Thyroid gland (tissue), 4 donors: ENCODE results near the gene SHC4. TPM values are rescaled to one million over a fixed set of nuclear protein-coding genes. Genes with fewer than 3 reads are reported as not detected.

Experiments
- DNase-seq, 2 donors: peaks; one replicate each; pipeline ENCODE4 v3.0.0-alpha.2; 2019
- H3K27ac ChIP-seq, 3 donors: fragments of 200-600 bp; sonication (generic); 1 replicate in 2 of 3; 2 replicates in 1 of 3; pipeline ENCODE4 v1.5.1; 2016 to 2019; ENCODE audit warnings: mild to moderate bottlenecking in 1 of 3, moderate library complexity in 1 of 3
- H3K27me3 ChIP-seq: fragments of 200-600 bp; sonication (generic); one replicate; pipeline ENCODE4 v1.5.1; 2019
- H3K36me3 ChIP-seq, 2 donors: fragments of 200-600 bp; sonication (generic); one replicate each; pipeline ENCODE4 v1.5.1; 2016 to 2019
- H3K4me1 ChIP-seq, 2 donors: fragments of 200-600 bp; sonication (generic); one replicate each; pipeline ENCODE4 v1.5.1; 2017 to 2019
- H3K4me3 ChIP-seq, 3 donors: fragments of 200-600 bp; sonication (generic); replicated peaks in 1 of 3; 1 replicate in 2 of 3; 2 replicates in 1 of 3; pipeline ENCODE4 v1.5.1; 2016; ENCODE audit warnings: mild to moderate bottlenecking in 1 of 3
- H3K9me3 ChIP-seq: fragments of 200-600 bp; sonication (generic); one replicate; pipeline ENCODE4 v1.5.1; 2017
- CTCF ChIP-seq, 6 experiments: fragments of 200-600 bp in 3 of 6; fragments of 450-650 bp in 3 of 6; sonication (generic) in 3 of 6; IDR thresholded peaks; one replicate each; pipeline ENCODE4 v1.5.1; 2016 to 2019; ENCODE audit warnings: antibody characterized with exemption in 6 of 6, mild to moderate bottlenecking in 2 of 6, inconsistent platforms in 1 of 6, moderate library complexity in 1 of 6
- POLR2A ChIP-seq, 2 donors: fragments of 450-650 bp; IDR thresholded peaks; one replicate each; pipeline ENCODE4 v1.6.1; 2017; ENCODE audit warnings: antibody characterized with exemption in 2 of 2, mild to moderate bottlenecking in 2 of 2, moderate library complexity in 1 of 2
- WGBS, 2 donors: methylation state at CpG; one replicate each; pipeline ENCODE4 v1.1.5; 2017; 5-methylcytosine and 5-hydroxymethylcytosine counted together
- intact Hi-C: fragments of 100-400 bp; cut with DNase I; formaldehyde crosslinking; loops from one replicate; pipeline ENCODE4 v1.15.1; 2023
- total RNA-seq, 4 donors: library from RNA; depleted of rRNA; stranded (reverse); fragments of >200 nt; gene quantifications; one replicate each; pipeline ENCODE4 v1.2.3, GENCODE V29; 2016

Gene SHC4
- total RNA-seq, 4 donors from 2014 or later, result 0.13 to 1.1 (median 0.49) TPM

GRCh38 chr15:48850648-48851047, 113.1 kb downstream of the SHC4 start:
- H3K36me3 ChIP-seq, result no peaks in the 10 kb centered on the region
- H3K4me3 ChIP-seq, result no peak overlapping the region
- no peaks in the 10 kb centered on the region for H3K27me3 ChIP-seq
- no peaks in the 10 kb centered on the region for H3K4me1 ChIP-seq
- no peak overlapping the region for H3K27ac ChIP-seq
- intact Hi-C loops, result no loop called here
- DNase-seq, result no peak
- WGBS, 2 donors, result 90 to 97% methylated on average over 2 of the region's 2 CpGs
- no peaks in the 10 kb centered on the region for H3K9me3 ChIP-seq
- TF ChIP-seq CTCF (IDR thresholded peaks at IDR 0.05) (no peak), POLR2A (IDR thresholded peaks at IDR 0.05) (no peak)

- DNase-seq, result no peak
- Histone ChIP-seq H3K27me3 (no peaks in the 10 kb centered on the region), H3K36me3 (no peaks in the 10 kb centered on the region), H3K9me3 (no peaks in the 10 kb centered on the region), H3K27ac (no peak overlapping the region), H3K4me3 (no peak overlapping the region), H3K4me1 (no peaks in the 10 kb centered on the region)
- intact Hi-C loops, result no loop called here
- TF ChIP-seq CTCF (IDR thresholded peaks at IDR 0.05), result no peak
- no peak for TF ChIP-seq POLR2A (IDR thresholded peaks at IDR 0.05)
- WGBS, 2 donors, result 88 to 92% methylated on average over 1 of the region's 1 CpG
Observed at GRCh38 chr15:48845123-48845522, 118.6 kb downstream of the SHC4 start.

GRCh38 chr15:48842501-48842900, 121.2 kb downstream of the SHC4 start:
- 82 to 93% methylated on average over 6 of the region's 6 CpGs for WGBS, 2 donors
- intact Hi-C loops, result no loop called here

GRCh38 chr15:48834756-48835155, 129.0 kb downstream of the SHC4 start:
- 92 to 93% methylated on average over 5 of the region's 5 CpGs for WGBS, 2 donors
- no peaks in the 10 kb centered on the region for H3K27me3 ChIP-seq
- no peak for DNase-seq
- TF ChIP-seq CTCF (IDR thresholded peaks at IDR 0.05) (no peak), POLR2A (IDR thresholded peaks at IDR 0.05) (no peak)
- no peaks in the 10 kb centered on the region for H3K4me1 ChIP-seq
- H3K36me3 ChIP-seq, result no peaks in the 10 kb centered on the region
- no peak overlapping the region for H3K27ac ChIP-seq
- H3K9me3 ChIP-seq, result no peaks in the 10 kb centered on the region
- intact Hi-C loops, result no loop called here
- H3K4me3 ChIP-seq, result no peak overlapping the region

More at GRCh38 chr15:48842501-48842900, 121.2 kb downstream of the SHC4 start:
- H3K27me3 ChIP-seq, result no peaks in the 10 kb centered on the region
- no peak overlapping the region for H3K4me3 ChIP-seq
- H3K36me3 ChIP-seq, result no peaks in the 10 kb centered on the region
- H3K9me3 ChIP-seq, result no peaks in the 10 kb centered on the region
- no peak overlapping the region for H3K27ac ChIP-seq
- no peaks in the 10 kb centered on the region for H3K4me1 ChIP-seq
- no peak for DNase-seq
- no peak for TF ChIP-seq POLR2A (IDR thresholded peaks at IDR 0.05)
- TF ChIP-seq CTCF (IDR thresholded peaks at IDR 0.05), result no peak

- Histone ChIP-seq H3K4me1 (no peaks in the 10 kb centered on the region), H3K36me3 (no peaks in the 10 kb centered on the region), H3K27ac (no peak overlapping the region), H3K27me3 (no peaks in the 10 kb centered on the region), H3K9me3 (no peaks in the 10 kb centered on the region), H3K4me3 (no peak overlapping the region)
- intact Hi-C loops, result no loop called here
- DNase-seq, result no peak
- TF ChIP-seq POLR2A (IDR thresholded peaks at IDR 0.05), result no peak
- TF ChIP-seq CTCF (IDR thresholded peaks at IDR 0.05), result no peak
Observed at GRCh38 chr15:48833526-48834239, 130.0 kb downstream of the SHC4 start.
